Smooth muscle cell (in vitro differentiated cells): Measurements from ENCODE around the gene NRL. TPM values are rescaled to one million over a fixed set of nuclear protein-coding genes. Genes with fewer than 3 reads are reported as not detected.

ENCODE experiments used
- DNase-seq: peaks from one replicate; lab custom pipeline; 2025; ENCODE audit not compliant: unreplicated experiment; lab: John Stamatoyannopoulos, UW
- H2AFZ ChIP-seq: fragments of 200-600 bp; sonication (generic); 2 replicates; pipeline ENCODE4 v1.6.0; 2016; ENCODE audit warnings: antibody characterized with exemption, low read depth, mild to moderate bottlenecking
- H3F3A ChIP-seq: fragments of 200-600 bp; sonication (generic); 2 replicates; pipeline ENCODE4 v1.6.0; 2017; ENCODE audit warnings: antibody characterized with exemption, low read depth
- H3K27ac ChIP-seq: fragments of 200-600 bp; sonication (generic); 2 replicates; pipeline ENCODE4 v1.5.1; 2016; ENCODE audit warnings: low read depth, mild to moderate bottlenecking
- H3K27me3 ChIP-seq: fragments of 200-600 bp; sonication (generic); 2 replicates; pipeline ENCODE4 v1.6.1; 2016; ENCODE audit warnings: low read depth, mild to moderate bottlenecking
- H3K36me3 ChIP-seq: fragments of 200-600 bp; sonication (generic); 2 replicates; pipeline ENCODE4 v1.5.1; 2016; ENCODE audit warnings: low read depth
- H3K4me1 ChIP-seq: fragments of 200-600 bp; sonication (generic); 2 replicates; pipeline ENCODE4 v1.5.1; 2016; ENCODE audit warnings: low read depth
- H3K4me2 ChIP-seq: fragments of 200-600 bp; sonication (generic); 2 replicates; pipeline ENCODE4 v1.6.0; 2016; ENCODE audit warnings: mild to moderate bottlenecking
- H3K4me3 ChIP-seq: fragments of 200-600 bp; sonication (generic); 2 replicates; pipeline ENCODE4 v1.5.1; 2016; ENCODE audit warnings: mild to moderate bottlenecking
- H3K79me2 ChIP-seq: fragments of 200-600 bp; sonication (generic); 2 replicates; pipeline ENCODE4 v1.6.0; 2016; ENCODE audit warnings: low read depth, mild to moderate bottlenecking
- H3K9ac ChIP-seq: fragments of 200-600 bp; sonication (generic); 2 replicates; pipeline ENCODE4 v1.6.0; 2016; ENCODE audit warnings: low read depth
- H3K9me3 ChIP-seq: fragments of 200-600 bp; sonication (generic); replicated peaks from 2 replicates; pipeline ENCODE4 v1.5.1; 2016; ENCODE audit warnings: low read depth
- H4K20me1 ChIP-seq: fragments of 200-600 bp; sonication (generic); 2 replicates; pipeline ENCODE4 v1.6.0; 2016; ENCODE audit warnings: low read depth
- WGBS: methylation state at CpG from one replicate; pipeline ENCODE4 v1.1.7; 2016; ENCODE audit warnings: low lambda C conversion rate; 5-methylcytosine and 5-hydroxymethylcytosine counted together
- polyA plus RNA-seq: library from polyadenylated mRNA; unstranded; fragments of >200 nt; fragmentation: Nextera tagmentation; extraction: Ambion mirVana; gene quantifications from 2 replicates; pipeline ENCODE4 v1.2.1, GENCODE V29; 2016
- total RNA-seq: library from RNA; depleted of rRNA; stranded (reverse); fragments of >200 nt; gene quantifications from 2 replicates; pipeline ENCODE4 v1.2.3, GENCODE V29; 2014
- TF ChIP-seq, protein P1 (sequence below): fragments of 200-600 bp; sonication (generic); IDR thresholded peaks from 2 replicates; pipeline ENCODE4 v1.5.1; 2017; ENCODE audit warnings: borderline replicate concordance, mild to moderate bottlenecking, antibody characterized with exemption; ENCODE audit not compliant: insufficient read depth, poor library complexity, severe bottlenecking

The NRL gene
- total and polyA plus RNA-seq, 2 experiments from 2014 or later = 1.3 to 1.9 TPM

DNA sequence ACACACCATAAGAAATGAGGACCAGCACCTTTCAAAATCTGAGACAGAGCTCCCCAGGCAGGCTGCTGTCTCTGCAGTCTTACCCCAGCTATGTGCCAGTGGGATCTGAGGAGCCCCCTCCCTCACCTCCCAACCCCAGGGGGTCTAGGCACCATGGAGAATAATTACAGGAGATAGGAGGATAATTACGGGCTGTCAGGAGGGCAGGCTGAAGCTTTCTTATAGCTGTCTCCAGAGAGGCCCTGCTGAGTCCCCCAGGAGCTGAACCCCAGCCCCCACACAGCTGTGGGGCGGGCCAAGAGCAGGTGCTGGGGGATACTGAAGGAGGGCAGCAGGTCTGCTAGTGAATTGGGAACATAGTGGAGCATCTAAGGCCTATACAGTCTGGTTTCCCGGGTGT, 36.6 kb downstream of the NRL start:
- TF ChIP-seq, protein P1, sequence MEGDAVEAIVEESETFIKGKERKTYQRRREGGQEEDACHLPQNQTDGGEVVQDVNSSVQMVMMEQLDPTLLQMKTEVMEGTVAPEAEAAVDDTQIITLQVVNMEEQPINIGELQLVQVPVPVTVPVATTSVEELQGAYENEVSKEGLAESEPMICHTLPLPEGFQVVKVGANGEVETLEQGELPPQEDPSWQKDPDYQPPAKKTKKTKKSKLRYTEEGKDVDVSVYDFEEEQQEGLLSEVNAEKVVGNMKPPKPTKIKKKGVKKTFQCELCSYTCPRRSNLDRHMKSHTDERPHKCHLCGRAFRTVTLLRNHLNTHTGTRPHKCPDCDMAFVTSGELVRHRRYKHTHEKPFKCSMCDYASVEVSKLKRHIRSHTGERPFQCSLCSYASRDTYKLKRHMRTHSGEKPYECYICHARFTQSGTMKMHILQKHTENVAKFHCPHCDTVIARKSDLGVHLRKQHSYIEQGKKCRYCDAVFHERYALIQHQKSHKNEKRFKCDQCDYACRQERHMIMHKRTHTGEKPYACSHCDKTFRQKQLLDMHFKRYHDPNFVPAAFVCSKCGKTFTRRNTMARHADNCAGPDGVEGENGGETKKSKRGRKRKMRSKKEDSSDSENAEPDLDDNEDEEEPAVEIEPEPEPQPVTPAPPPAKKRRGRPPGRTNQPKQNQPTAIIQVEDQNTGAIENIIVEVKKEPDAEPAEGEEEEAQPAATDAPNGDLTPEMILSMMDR = no peak
- H3K4me2 ChIP-seq = no peak overlapping the region
- H3K27ac ChIP-seq = no peak overlapping the region
- no peak overlapping the region for H3K4me3 ChIP-seq
- H3K9me3 ChIP-seq = no peaks in the 10 kb centered on the region
- no peaks in the 10 kb centered on the region for H3K79me2 ChIP-seq
- no peak overlapping the region for H3K9ac ChIP-seq
- no peak overlapping the region for H2AFZ ChIP-seq
- no peaks in the 10 kb centered on the region for H3K36me3 ChIP-seq
- peaks cover 30% of the 10 kb centered on the region for H3K27me3 ChIP-seq
- DNase-seq = no peak
- H4K20me1 ChIP-seq = no peaks in the 10 kb centered on the region
- 80% methylated on average over 3 of the region's 3 CpGs for WGBS
- peaks cover 17% of the 10 kb centered on the region for H3K4me1 ChIP-seq
- H3F3A ChIP-seq = no peaks in the 10 kb centered on the region

DNA sequence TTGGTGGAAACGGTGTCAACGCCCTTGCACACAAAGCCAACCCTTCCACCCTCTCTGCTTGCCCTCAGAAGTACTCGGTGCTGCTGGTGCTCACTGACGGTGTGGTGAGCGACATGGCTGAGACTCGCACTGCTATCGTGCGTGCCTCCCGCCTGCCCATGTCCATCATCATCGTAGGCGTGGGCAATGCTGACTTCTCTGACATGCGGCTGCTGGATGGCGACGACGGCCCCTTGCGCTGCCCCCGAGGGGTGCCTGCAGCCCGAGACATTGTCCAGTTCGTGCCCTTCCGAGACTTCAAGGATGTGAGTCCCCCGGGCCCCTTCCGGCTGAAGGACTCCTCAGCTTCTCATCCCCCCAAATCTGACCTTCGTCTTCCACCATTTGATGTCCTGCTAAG, 37.7 kb downstream of the NRL start:
- Histone ChIP-seq H4K20me1 (no peaks in the 10 kb centered on the region), H3K27me3 (peaks cover 26% of the 10 kb centered on the region), H3F3A (no peaks in the 10 kb centered on the region), H3K9ac (no peak overlapping the region), H3K4me3 (no peak overlapping the region), H2AFZ (no peak overlapping the region), H3K4me1 (peaks cover 17% of the 10 kb centered on the region), H3K4me2 (no peak overlapping the region), H3K36me3 (no peaks in the 10 kb centered on the region), H3K27ac (no peak overlapping the region), H3K9me3 (no peaks in the 10 kb centered on the region), H3K79me2 (no peaks in the 10 kb centered on the region)
- no peak for DNase-seq
- WGBS = 92% methylated on average over 23 of the region's 23 CpGs
- TF ChIP-seq, protein P1 = no peak

DNA sequence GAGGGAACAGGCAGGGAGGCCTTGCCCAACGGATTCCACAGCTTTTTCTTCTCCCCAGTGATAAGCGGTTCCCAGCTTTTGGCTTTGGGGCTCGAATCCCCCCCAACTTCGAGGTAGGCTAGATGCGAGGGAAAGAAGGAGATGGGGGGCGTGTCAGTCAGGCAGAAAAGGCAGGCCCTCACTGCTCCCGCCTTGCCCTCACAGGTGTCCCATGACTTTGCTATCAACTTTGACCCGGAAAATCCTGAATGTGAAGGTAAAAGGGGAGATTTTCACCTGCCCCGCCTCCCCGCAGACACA, 38.5 kb downstream of the NRL start:
- Histone ChIP-seq H2AFZ (no peak overlapping the region), H3K4me1 (peaks cover 12% of the 10 kb centered on the region), H3K9me3 (no peaks in the 10 kb centered on the region), H3K9ac (no peak overlapping the region), H3K27me3 (peaks cover 19% of the 10 kb centered on the region), H3F3A (no peaks in the 10 kb centered on the region), H4K20me1 (no peaks in the 10 kb centered on the region), H3K36me3 (no peaks in the 10 kb centered on the region), H3K79me2 (no peaks in the 10 kb centered on the region), H3K4me3 (no peak overlapping the region), H3K4me2 (no peak overlapping the region), H3K27ac (no peak overlapping the region)
- 89% methylated on average over 9 of the region's 10 CpGs for WGBS
- TF ChIP-seq, protein P1 = no peak
- no peak for DNase-seq

DNA sequence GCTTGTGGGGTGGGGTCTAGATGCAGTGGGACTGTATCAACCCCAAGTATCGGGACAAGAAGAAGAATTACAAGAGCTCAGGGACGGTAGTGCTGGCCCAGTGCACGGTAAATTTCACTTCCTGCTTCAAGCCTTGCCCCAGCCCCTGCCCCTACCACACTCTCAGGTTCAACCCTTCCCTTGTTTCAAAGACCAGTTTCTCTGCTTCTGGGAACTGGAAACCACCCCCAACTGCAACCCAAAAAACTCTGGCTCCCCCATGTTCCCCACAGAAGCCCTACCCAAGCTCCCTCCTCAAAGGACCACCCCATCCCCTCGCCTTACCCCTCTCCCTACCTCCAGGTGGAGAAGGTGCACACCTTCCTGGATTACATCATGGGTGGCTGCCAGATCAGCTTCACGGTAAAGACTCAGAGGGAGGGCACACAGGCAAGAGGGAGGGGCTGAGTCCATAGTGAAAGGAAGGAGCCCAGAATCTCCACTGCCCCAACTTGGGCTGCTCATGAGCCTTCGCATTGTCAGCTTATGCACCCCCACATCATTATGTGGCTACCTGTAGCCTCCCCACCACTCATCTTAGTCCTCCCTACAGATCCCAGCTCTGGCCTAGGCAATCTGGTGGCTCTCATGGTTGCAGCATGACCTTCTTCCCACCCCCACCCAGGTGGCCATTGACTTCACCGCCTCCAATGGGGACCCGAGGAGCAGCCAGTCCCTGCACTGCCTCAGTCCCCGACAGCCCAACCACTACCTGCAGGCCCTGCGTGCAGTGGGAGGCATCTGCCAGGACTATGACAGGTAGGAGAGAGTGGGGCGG, 39.1 kb downstream of the NRL start:
- TF ChIP-seq, protein P1 = no peak
- no peaks in the 10 kb centered on the region for H3K36me3 ChIP-seq
- H2AFZ ChIP-seq = no peak overlapping the region
- H3K4me3 ChIP-seq = no peak overlapping the region
- no peak overlapping the region for H3K9ac ChIP-seq
- WGBS = 76% methylated on average over 11 of the region's 11 CpGs
- no peaks in the 10 kb centered on the region for H4K20me1 ChIP-seq
- H3K4me2 ChIP-seq = no peak overlapping the region
- H3K27me3 ChIP-seq = peaks cover 18% of the 10 kb centered on the region
- no peak overlapping the region for H3K27ac ChIP-seq
- no peak for DNase-seq
- no peaks in the 10 kb centered on the region for H3K9me3 ChIP-seq
- no peaks in the 10 kb centered on the region for H3F3A ChIP-seq
- no peaks in the 10 kb centered on the region for H3K79me2 ChIP-seq
- peaks cover 10% of the 10 kb centered on the region for H3K4me1 ChIP-seq
